Astrocyte (in vitro differentiated cells and primary cell): ENCODE data around the gene LAG3. TPM values are rescaled to one million over a fixed set of nuclear protein-coding genes. Genes with fewer than 3 reads are reported as not detected.

Source experiments
- DNase-seq: peaks from one replicate; pipeline ENCODE4 v3.0.0-alpha.2; 2010; ENCODE audit warnings: low read depth
- FAIRE-seq: peaks from 2 replicates; lab custom pipeline; 2011; peaks lifted over from hg19 to GRCh38; lab: Jason Lieb, UNC
- H2AFZ ChIP-seq: 2 replicates; pipeline ENCODE4 v1.6.0; 2012; ENCODE audit warnings: low read depth, low read length, inconsistent platforms
- H3K27ac ChIP-seq: 2 replicates; pipeline ENCODE4 v1.5.1; 2011; ENCODE audit warnings: low read depth, low read length, inconsistent platforms
- H3K27me3 ChIP-seq: 2 replicates; pipeline ENCODE4 v1.6.0; 2011; ENCODE audit warnings: low read length, inconsistent platforms; ENCODE audit not compliant: insufficient read depth
- H3K36me3 ChIP-seq: 2 replicates; pipeline ENCODE4 v1.5.1; 2011; ENCODE audit warnings: low read length, inconsistent platforms; ENCODE audit not compliant: insufficient read depth
- H3K4me1 ChIP-seq: 2 replicates; pipeline ENCODE4 v1.5.1; 2011; ENCODE audit warnings: low read length, inconsistent platforms; ENCODE audit not compliant: insufficient read depth
- H3K4me2 ChIP-seq: 2 replicates; pipeline ENCODE4 v1.6.0; 2012; ENCODE audit warnings: low read length, inconsistent platforms
- H3K4me3 ChIP-seq: 2 replicates; pipeline ENCODE4 v1.5.1; 2011; ENCODE audit warnings: low read depth, mild to moderate bottlenecking, low read length, inconsistent platforms; ENCODE audit not compliant: insufficient read depth
- H3K79me2 ChIP-seq: 2 replicates; pipeline ENCODE4 v1.6.0; 2012; ENCODE audit warnings: mild to moderate bottlenecking, low read length, inconsistent platforms; ENCODE audit not compliant: insufficient read depth
- H3K9ac ChIP-seq: 2 replicates; pipeline ENCODE4 v1.6.0; 2012; ENCODE audit warnings: mild to moderate bottlenecking, low read length, inconsistent platforms
- H3K9me3 ChIP-seq: 2 replicates; pipeline ENCODE4 v1.5.1; 2012; ENCODE audit warnings: low read depth, mild to moderate bottlenecking, low read length, inconsistent platforms; ENCODE audit not compliant: insufficient read depth
- H4K20me1 ChIP-seq: 2 replicates; pipeline ENCODE4 v1.6.0; 2012; ENCODE audit warnings: low read length, inconsistent platforms; ENCODE audit not compliant: insufficient read depth
- H3K27ac Mint-ChIP-seq: one replicate; pipeline ENCODE4 v1.8.0; 2021; ENCODE audit warnings: mild to moderate bottlenecking, mixed read lengths; ENCODE audit not compliant: unreplicated experiment
- H3K27me3 Mint-ChIP-seq: one replicate; pipeline ENCODE4 v1.8.0; 2021; ENCODE audit warnings: low read depth, mixed read lengths; ENCODE audit not compliant: unreplicated experiment
- H3K36me3 Mint-ChIP-seq: one replicate; pipeline ENCODE4 v1.8.0; 2021; ENCODE audit warnings: low read depth, mixed read lengths; ENCODE audit not compliant: unreplicated experiment
- H3K4me1 Mint-ChIP-seq: one replicate; pipeline ENCODE4 v1.8.0; 2021; ENCODE audit warnings: low read depth, mixed read lengths; ENCODE audit not compliant: unreplicated experiment
- H3K4me3 Mint-ChIP-seq: one replicate; pipeline ENCODE4 v1.8.0; 2021; ENCODE audit warnings: mild to moderate bottlenecking, moderate library complexity, mixed read lengths; ENCODE audit not compliant: unreplicated experiment
- H3K9me3 Mint-ChIP-seq: one replicate; pipeline ENCODE4 v1.8.0; 2021; ENCODE audit warnings: mild to moderate bottlenecking, mixed read lengths; ENCODE audit not compliant: unreplicated experiment
- EZH2 ChIP-seq: IDR thresholded peaks from 2 replicates; pipeline ENCODE4 v1.6.1; 2012; ENCODE audit warnings: mild to moderate bottlenecking, low read length, inconsistent platforms; ENCODE audit not compliant: insufficient read depth
- total RNA-seq: library from RNA; stranded (reverse); gene quantifications from 2 replicates; pipeline ENCODE4 v1.2.1, GENCODE V29; 2021
- TF ChIP-seq, protein P1 (sequence below): IDR thresholded peaks from 2 replicates; pipeline ENCODE4 v1.5.1; 2011; ENCODE audit warnings: low read depth, mild to moderate bottlenecking, inconsistent platforms, low read length, moderate library complexity; ENCODE audit not compliant: insufficient read depth

LAG3 gene
- total RNA-seq, 1 donor from 2014 or later = 2.0 TPM

DNA sequence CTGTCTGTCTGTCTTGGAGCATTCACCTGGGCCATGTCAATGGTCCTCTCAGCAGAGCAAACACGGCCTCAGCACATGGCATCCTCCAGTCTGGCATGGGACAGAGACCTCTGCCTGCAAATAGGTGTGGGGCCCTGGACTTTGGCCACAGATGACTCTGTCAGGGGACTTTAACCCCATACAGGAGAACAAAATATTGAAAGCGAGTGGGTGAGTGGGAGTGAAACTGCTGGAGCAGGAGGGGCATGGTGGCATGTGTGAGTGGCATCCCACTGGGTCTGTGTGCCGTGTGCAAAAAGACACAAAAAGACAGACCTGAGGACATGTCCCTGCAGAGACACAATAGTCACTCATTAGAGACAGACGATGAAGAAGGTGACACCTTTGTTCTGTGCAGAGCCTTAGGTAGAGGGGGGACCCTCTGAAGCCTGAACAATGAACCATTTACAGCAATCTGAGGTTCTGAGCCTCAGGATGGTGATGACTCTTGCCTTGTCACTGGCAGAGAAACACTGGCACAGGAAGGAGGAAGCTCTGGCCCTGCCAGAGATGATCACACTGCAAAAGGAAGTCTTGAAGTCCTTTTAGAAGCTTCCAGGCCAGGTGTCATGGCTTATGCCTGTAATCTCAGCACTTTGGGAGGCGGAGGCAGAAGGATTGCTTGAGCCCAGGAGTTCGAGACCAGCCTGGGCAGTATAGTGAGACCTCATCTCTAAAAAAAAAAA is 7.5 kb downstream of the LAG3 start:
- no peak for FAIRE-seq
- H3K27me3 Mint-ChIP-seq = peaks cover 32% of the 10 kb centered on the region
- H3K4me1 ChIP-seq = peaks cover 6% of the 10 kb centered on the region
- H4K20me1 ChIP-seq = no peaks in the 10 kb centered on the region
- H3K27ac Mint-ChIP-seq = no peak overlapping the region
- no peak overlapping the region for H2AFZ ChIP-seq
- no peaks in the 10 kb centered on the region for H3K79me2 ChIP-seq
- H3K9me3 ChIP-seq = no peaks in the 10 kb centered on the region
- peak overlapping the region; percentile 74 for H3K4me3 Mint-ChIP-seq
- no peak overlapping the region for H3K4me3 ChIP-seq
- H3K4me2 ChIP-seq = no peak overlapping the region
- no peaks in the 10 kb centered on the region for H3K27me3 ChIP-seq
- TF ChIP-seq EZH2 = no peak
- TF ChIP-seq, protein P1, sequence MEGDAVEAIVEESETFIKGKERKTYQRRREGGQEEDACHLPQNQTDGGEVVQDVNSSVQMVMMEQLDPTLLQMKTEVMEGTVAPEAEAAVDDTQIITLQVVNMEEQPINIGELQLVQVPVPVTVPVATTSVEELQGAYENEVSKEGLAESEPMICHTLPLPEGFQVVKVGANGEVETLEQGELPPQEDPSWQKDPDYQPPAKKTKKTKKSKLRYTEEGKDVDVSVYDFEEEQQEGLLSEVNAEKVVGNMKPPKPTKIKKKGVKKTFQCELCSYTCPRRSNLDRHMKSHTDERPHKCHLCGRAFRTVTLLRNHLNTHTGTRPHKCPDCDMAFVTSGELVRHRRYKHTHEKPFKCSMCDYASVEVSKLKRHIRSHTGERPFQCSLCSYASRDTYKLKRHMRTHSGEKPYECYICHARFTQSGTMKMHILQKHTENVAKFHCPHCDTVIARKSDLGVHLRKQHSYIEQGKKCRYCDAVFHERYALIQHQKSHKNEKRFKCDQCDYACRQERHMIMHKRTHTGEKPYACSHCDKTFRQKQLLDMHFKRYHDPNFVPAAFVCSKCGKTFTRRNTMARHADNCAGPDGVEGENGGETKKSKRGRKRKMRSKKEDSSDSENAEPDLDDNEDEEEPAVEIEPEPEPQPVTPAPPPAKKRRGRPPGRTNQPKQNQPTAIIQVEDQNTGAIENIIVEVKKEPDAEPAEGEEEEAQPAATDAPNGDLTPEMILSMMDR = no peak
- H3K9ac ChIP-seq = no peak overlapping the region
- H3K4me1 Mint-ChIP-seq = peaks cover 9% of the 10 kb centered on the region
- H3K36me3 ChIP-seq = peaks cover 4% of the 10 kb centered on the region
- DNase-seq = no peak
- H3K9me3 Mint-ChIP-seq = peaks cover 4% of the 10 kb centered on the region
- peaks cover 11% of the 10 kb centered on the region for H3K36me3 Mint-ChIP-seq
- H3K27ac ChIP-seq = no peak overlapping the region

DNA sequence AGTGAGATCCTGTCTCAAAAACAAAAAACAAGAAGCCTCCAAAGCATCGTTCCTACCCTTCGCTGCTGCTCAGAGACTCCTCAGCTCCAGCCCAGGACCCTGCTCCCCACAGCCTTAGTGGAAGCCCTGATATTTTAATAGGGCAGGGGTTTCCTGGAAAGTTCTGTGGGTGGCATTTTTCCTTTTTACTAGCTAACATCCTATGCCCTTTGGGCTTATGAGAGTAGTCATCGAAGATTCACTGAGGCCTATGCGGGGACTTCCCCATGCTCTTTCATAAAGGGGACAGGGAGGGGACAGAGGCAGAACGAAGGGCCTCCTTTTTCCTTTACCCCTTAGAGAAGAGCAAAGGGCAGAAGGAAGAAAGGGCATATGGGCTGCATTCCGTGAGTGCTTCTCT is 8.3 kb downstream of the LAG3 start:
- Histone ChIP-seq H3K36me3 (no peaks in the 10 kb centered on the region), H3K79me2 (no peaks in the 10 kb centered on the region), H3K4me3 (no peak overlapping the region), H2AFZ (no peak overlapping the region), H3K9ac (no peak overlapping the region), H3K27me3 (no peaks in the 10 kb centered on the region), H3K27ac (no peak overlapping the region), H4K20me1 (no peaks in the 10 kb centered on the region), H3K4me1 (peaks cover 6% of the 10 kb centered on the region), H3K9me3 (no peaks in the 10 kb centered on the region), H3K4me2 (no peak overlapping the region)
- no peak overlapping the region for H3K27ac Mint-ChIP-seq
- peaks cover 9% of the 10 kb centered on the region for H3K36me3 Mint-ChIP-seq
- no peak for TF ChIP-seq EZH2
- TF ChIP-seq, protein P1 = no peak
- H3K4me1 Mint-ChIP-seq = peaks cover 9% of the 10 kb centered on the region
- DNase-seq = no peak
- peaks cover 4% of the 10 kb centered on the region for H3K9me3 Mint-ChIP-seq
- no peak for FAIRE-seq
- H3K4me3 Mint-ChIP-seq = no peak overlapping the region
- peaks cover 28% of the 10 kb centered on the region for H3K27me3 Mint-ChIP-seq

GRCh38 chr12:6782119-6782518 is 9.8 kb downstream of the LAG3 start:
- Histone ChIP-seq H3K27me3 (no peaks in the 10 kb centered on the region), H3K4me3 (no peak overlapping the region), H2AFZ (peak overlapping the region; percentile 18), H3K79me2 (no peaks in the 10 kb centered on the region), H3K4me1 (peaks cover 6% of the 10 kb centered on the region), H3K4me2 (no peak overlapping the region), H3K9ac (no peak overlapping the region), H3K27ac (no peak overlapping the region), H4K20me1 (no peaks in the 10 kb centered on the region), H3K36me3 (no peaks in the 10 kb centered on the region), H3K9me3 (no peaks in the 10 kb centered on the region)
- Mint-ChIP-seq H3K4me1 (peaks cover 13% of the 10 kb centered on the region), H3K9me3 (peaks cover 4% of the 10 kb centered on the region), H3K36me3 (peaks cover 5% of the 10 kb centered on the region), H3K27me3 (peaks cover 18% of the 10 kb centered on the region), H3K27ac (no peak overlapping the region), H3K4me3 (peak overlapping the region; percentile 27)
- DNase-seq (no peak), FAIRE-seq (no peak)
- TF ChIP-seq EZH2 = no peak
- TF ChIP-seq, protein P1 = no peak
